ENCODE measurements around the gene TIAM1. TPM values are rescaled to one million over a fixed set of nuclear protein-coding genes. Genes with fewer than 3 reads are reported as not detected.
A peak's percentile ranks its signal among the peaks of the same experiment; 100 is the strongest.

Gene TIAM1
- total RNA-seq, 1 donor from 2014 or later, result 41.3 TPM

- Histone ChIP-seq H3K36me3 (no peaks in the 10 kb centered on the region), H3K4me3 (no peak overlapping the region), H3K27me3 (no peaks in the 10 kb centered on the region), H3K9me3 (no peaks in the 10 kb centered on the region), H3K27ac (no peak overlapping the region), H3K4me1 (no peaks in the 10 kb centered on the region)
- no peak for DNase-seq (ENCODE audit: extremely low spot score in 2 of 2)
- no peak for TF ChIP-seq POLR2AphosphoS5 (IDR thresholded peaks at IDR 0.05; ENCODE audit: insufficient read depth in 1 of 2, low read depth in 1 of 2)
- no peak for TF ChIP-seq CTCF (IDR thresholded peaks at IDR 0.05)
- no peak for TF ChIP-seq POLR2A (IDR thresholded peaks at IDR 0.05)
- intact Hi-C loops (cut with DNase I), result loop anchor here (10.0 kb wide), 1 partner anchor 370 kb away; no protein-coding TSS in a partner anchor
These were observed 139.3 kb downstream of the TIAM1 start for GRCh38 chr21:31204801-31205200.

- no peaks in the 10 kb centered on the region for H3K27me3 ChIP-seq
- no peak for DNase-seq (ENCODE audit: extremely low spot score in 2 of 2)
- no peaks in the 10 kb centered on the region for H3K4me1 ChIP-seq
- no peak for TF ChIP-seq CTCF (IDR thresholded peaks at IDR 0.05)
- no peak for TF ChIP-seq POLR2A (IDR thresholded peaks at IDR 0.05)
- TF ChIP-seq POLR2AphosphoS5 (IDR thresholded peaks at IDR 0.05; ENCODE audit: insufficient read depth in 1 of 2, low read depth in 1 of 2), result no peak
- intact Hi-C loops (cut with DNase I), result loop anchor here (10.0 kb wide), 1 partner anchor 371 kb away; no protein-coding TSS in a partner anchor
- H3K36me3 ChIP-seq, result no peaks in the 10 kb centered on the region
- H3K27ac ChIP-seq, result no peak overlapping the region
- H3K9me3 ChIP-seq, result no peaks in the 10 kb centered on the region
- H3K4me3 ChIP-seq, result no peak overlapping the region
These were observed 140.5 kb downstream of the TIAM1 start for GRCh38 chr21:31203431-31204054.

GRCh38 chr21:31201548-31201947 is 142.5 kb downstream of the TIAM1 start:
- no peaks in the 10 kb centered on the region for H3K36me3 ChIP-seq
- no peak overlapping the region for H3K4me3 ChIP-seq
- no peaks in the 10 kb centered on the region for H3K27me3 ChIP-seq
- no peak for DNase-seq (ENCODE audit: extremely low spot score in 2 of 2)
- intact Hi-C loops (cut with DNase I), result loop anchor here (10.0 kb wide), 1 partner anchor 373 kb away; no protein-coding TSS in a partner anchor
- H3K27ac ChIP-seq, result no peak overlapping the region
- no peaks in the 10 kb centered on the region for H3K4me1 ChIP-seq
- no peak for TF ChIP-seq POLR2A (IDR thresholded peaks at IDR 0.05)
- TF ChIP-seq POLR2AphosphoS5 (IDR thresholded peaks at IDR 0.05; ENCODE audit: insufficient read depth in 1 of 2, low read depth in 1 of 2), result no peak
- TF ChIP-seq CTCF (IDR thresholded peaks at IDR 0.05), result no peak
- H3K9me3 ChIP-seq, result no peaks in the 10 kb centered on the region

GRCh38 chr21:31201144-31201543 is 142.9 kb downstream of the TIAM1 start:
- DNase-seq (ENCODE audit: extremely low spot score in 2 of 2), result no peak
- no peaks in the 10 kb centered on the region for H3K9me3 ChIP-seq
- TF ChIP-seq POLR2AphosphoS5 (IDR thresholded peaks at IDR 0.05; ENCODE audit: insufficient read depth in 1 of 2, low read depth in 1 of 2), result no peak
- TF ChIP-seq POLR2A (IDR thresholded peaks at IDR 0.05), result no peak
- no peak for TF ChIP-seq CTCF (IDR thresholded peaks at IDR 0.05)
- intact Hi-C loops (cut with DNase I), result loop anchor here (10.0 kb wide), 1 partner anchor 374 kb away; no protein-coding TSS in a partner anchor
- H3K4me3 ChIP-seq, result no peak overlapping the region
- no peaks in the 10 kb centered on the region for H3K36me3 ChIP-seq
- no peaks in the 10 kb centered on the region for H3K27me3 ChIP-seq
- H3K27ac ChIP-seq, result no peak overlapping the region
- H3K4me1 ChIP-seq, result no peaks in the 10 kb centered on the region

GRCh38 chr21:31198575-31198974 is 145.5 kb downstream of the TIAM1 start:
- Histone ChIP-seq H3K4me3 (no peak overlapping the region), H3K27me3 (no peaks in the 10 kb centered on the region), H3K9me3 (no peaks in the 10 kb centered on the region), H3K27ac (no peak overlapping the region), H3K36me3 (no peaks in the 10 kb centered on the region), H3K4me1 (no peaks in the 10 kb centered on the region)
- DNase-seq (ENCODE audit: extremely low spot score in 2 of 2), result no peak
- TF ChIP-seq POLR2AphosphoS5 (IDR thresholded peaks at IDR 0.05; ENCODE audit: insufficient read depth in 1 of 2, low read depth in 1 of 2) (no peak), CTCF (IDR thresholded peaks at IDR 0.05) (peak; percentile 44 to 80 (median 77))
- intact Hi-C loops (cut with DNase I), result loop anchor here (10.0 kb wide), 1 partner anchor 416 kb away; no protein-coding TSS in a partner anchor

Data from vagina (tissue), 2 donors.